ENCODE measurements around the gene ACTG1. TPM values are rescaled to one million over a fixed set of nuclear protein-coding genes. Genes with fewer than 3 reads are reported as not detected.

ACTG1 gene
- total RNA-seq, 1 donor from 2014 or later = 3,451 TPM

DNA sequence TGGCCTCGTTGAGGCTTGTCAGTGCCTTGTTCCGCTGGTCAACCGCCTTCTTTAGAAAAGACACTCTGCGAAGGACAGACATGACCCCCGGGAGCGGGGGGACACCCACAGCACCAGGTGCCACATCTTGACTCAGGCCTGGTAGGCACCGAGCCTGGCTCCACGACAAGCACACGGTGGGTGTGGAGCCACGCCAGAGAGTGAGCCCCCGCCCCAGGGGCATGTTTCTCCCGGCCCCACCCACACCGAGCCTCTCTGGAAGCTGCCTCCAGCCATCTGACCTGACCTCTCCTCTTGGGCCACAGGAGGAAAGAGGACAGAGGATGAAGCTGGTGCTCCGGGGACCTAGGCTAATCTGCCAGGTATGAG, 35.0 kb upstream of the ACTG1 start:
- H3K9me3 Mint-ChIP-seq = no peaks in the 10 kb centered on the region
- no peak overlapping the region for H3K4me3 Mint-ChIP-seq
- peaks cover 9% of the 10 kb centered on the region for H3K36me3 Mint-ChIP-seq
- H3K27ac Mint-ChIP-seq = no peak overlapping the region
- TF ChIP-seq, protein P1, sequence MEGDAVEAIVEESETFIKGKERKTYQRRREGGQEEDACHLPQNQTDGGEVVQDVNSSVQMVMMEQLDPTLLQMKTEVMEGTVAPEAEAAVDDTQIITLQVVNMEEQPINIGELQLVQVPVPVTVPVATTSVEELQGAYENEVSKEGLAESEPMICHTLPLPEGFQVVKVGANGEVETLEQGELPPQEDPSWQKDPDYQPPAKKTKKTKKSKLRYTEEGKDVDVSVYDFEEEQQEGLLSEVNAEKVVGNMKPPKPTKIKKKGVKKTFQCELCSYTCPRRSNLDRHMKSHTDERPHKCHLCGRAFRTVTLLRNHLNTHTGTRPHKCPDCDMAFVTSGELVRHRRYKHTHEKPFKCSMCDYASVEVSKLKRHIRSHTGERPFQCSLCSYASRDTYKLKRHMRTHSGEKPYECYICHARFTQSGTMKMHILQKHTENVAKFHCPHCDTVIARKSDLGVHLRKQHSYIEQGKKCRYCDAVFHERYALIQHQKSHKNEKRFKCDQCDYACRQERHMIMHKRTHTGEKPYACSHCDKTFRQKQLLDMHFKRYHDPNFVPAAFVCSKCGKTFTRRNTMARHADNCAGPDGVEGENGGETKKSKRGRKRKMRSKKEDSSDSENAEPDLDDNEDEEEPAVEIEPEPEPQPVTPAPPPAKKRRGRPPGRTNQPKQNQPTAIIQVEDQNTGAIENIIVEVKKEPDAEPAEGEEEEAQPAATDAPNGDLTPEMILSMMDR (conservative IDR thresholded peaks at IDR 0.05) = no peak
- no peaks in the 10 kb centered on the region for H3K27me3 Mint-ChIP-seq
- DNase-seq (ENCODE audit: extremely low spot score, unreplicated experiment) = no peak
- peaks cover 16% of the 10 kb centered on the region for H3K4me1 Mint-ChIP-seq (ENCODE audit: unreplicated experiment)

DNA sequence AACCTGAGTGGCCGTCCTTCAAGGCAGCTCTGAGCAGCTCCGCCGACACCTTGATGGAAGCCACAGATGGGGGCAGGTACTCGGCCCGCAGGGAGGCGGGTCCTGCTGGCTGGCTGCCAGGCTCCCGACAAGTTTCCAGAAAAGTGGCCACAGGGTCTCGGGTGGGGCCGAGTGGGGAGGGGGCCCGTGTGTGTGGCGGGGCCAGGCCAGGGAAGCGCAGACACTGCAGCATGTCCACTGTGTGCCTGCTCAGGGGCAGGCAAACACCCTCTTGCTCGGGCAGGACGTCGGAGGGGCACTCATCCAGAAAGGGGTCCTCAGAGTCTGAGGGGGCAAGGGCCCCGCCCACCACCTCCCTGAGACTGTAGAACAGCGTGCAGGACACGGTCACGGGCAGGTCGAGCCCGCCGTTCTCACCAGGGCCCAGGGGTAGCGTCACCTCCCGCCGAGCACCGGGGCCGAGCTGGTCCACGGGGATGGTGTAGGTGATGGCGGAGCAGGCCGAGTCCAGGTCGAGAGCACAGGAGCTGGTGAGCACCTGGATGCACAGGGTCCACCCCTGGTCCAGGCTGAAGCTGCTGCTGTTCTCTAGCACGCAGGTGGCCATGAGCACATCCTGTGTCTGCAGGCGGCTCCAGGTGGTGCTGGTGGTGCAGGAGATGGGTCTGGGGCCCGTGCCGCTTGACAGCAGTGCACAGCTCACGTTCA, 34.5 kb upstream of the ACTG1 start:
- Mint-ChIP-seq H3K36me3 (peaks cover 9% of the 10 kb centered on the region), H3K27ac (no peak overlapping the region), H3K4me1 (ENCODE audit: unreplicated experiment) (peaks cover 16% of the 10 kb centered on the region), H3K27me3 (no peaks in the 10 kb centered on the region), H3K9me3 (no peaks in the 10 kb centered on the region), H3K4me3 (no peak overlapping the region)
- DNase-seq (ENCODE audit: extremely low spot score, unreplicated experiment) = no peak
- TF ChIP-seq, protein P1 (conservative IDR thresholded peaks at IDR 0.05) = no peak

DNA sequence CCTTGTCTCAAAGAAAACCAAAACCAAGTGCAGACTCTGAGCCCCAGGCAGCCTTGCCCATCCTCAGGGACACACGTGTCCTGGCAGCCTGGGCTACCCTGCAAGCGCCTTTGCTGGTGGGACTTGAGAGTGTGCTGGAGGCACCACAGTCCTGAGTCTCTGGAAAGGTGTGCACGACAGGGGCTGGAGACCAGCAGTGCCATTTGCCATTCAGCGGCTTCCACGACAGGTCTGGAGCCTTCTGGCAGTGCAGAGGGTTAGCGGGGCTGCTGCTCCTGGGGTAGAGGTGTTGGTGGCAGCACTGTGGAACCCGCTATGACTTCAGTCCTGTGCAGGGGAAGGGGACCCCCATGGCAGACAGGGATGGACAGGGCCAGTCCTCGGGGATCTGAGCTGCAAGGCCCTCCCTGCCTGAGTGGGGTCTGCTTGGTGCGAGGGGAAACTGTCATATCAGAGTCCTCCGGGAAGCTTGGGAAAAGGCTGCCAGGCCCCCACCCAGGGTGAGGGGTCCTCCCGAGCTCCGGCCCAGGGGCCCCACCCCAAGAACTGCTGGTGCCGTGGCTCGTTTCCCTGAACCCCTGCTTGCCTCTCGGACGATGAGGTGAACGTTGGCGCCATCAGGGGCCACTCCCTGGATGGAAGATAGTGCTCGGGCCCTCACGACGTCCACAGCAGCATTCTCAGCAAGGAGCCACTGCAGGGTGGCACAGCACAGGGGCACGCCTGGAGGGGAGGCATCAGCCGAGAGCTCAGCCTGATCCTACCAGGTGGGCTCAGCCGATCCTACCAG, 32.8 kb upstream of the ACTG1 start:
- Mint-ChIP-seq H3K36me3 (peaks cover 9% of the 10 kb centered on the region), H3K9me3 (no peaks in the 10 kb centered on the region), H3K4me1 (ENCODE audit: unreplicated experiment) (peaks cover 10% of the 10 kb centered on the region), H3K4me3 (no peak overlapping the region), H3K27me3 (no peaks in the 10 kb centered on the region), H3K27ac (no peak overlapping the region)
- TF ChIP-seq, protein P1 (conservative IDR thresholded peaks at IDR 0.05) = no peak
- no peak for DNase-seq (ENCODE audit: extremely low spot score, unreplicated experiment)

DNA sequence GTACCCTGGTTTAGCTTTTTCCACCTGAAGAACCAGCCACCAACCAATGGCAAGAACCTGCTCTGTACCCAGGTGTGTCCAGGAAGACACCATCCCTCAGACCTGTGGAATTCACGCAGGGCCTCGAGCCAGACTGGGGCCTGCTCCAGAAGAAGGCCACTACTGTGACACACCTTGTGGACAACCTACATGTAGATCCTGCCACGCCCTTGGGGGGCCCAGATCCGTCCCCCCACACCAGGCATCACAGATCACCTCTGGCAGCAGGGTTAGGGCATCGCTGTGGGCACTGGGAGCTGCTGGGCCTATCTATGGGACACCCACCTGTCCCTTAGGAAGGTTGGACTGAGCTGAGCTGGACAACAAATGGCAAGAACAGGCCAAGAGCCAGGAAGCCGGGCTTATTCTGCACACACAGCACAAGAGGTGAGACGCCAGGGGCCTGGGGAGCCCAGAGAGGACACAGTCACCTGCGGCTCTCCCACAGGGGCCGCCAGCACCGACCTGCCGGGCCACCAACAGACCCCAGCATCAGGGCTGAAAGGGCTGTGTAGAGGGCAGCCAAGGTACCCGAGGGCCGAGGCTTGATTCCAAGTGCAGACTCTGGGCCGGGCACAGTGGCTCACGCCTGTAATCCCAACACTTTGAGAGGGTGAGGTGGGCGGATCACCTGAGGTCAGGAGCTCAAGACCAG, 31.8 kb upstream of the ACTG1 start:
- H3K4me3 Mint-ChIP-seq = no peak overlapping the region
- H3K27me3 Mint-ChIP-seq = no peaks in the 10 kb centered on the region
- peaks cover 2% of the 10 kb centered on the region for H3K4me1 Mint-ChIP-seq (ENCODE audit: unreplicated experiment)
- TF ChIP-seq, protein P1 (conservative IDR thresholded peaks at IDR 0.05) = no peak
- H3K9me3 Mint-ChIP-seq = no peaks in the 10 kb centered on the region
- H3K36me3 Mint-ChIP-seq = peaks cover 2% of the 10 kb centered on the region
- DNase-seq (ENCODE audit: extremely low spot score, unreplicated experiment) = no peak
- H3K27ac Mint-ChIP-seq = no peak overlapping the region

DNA sequence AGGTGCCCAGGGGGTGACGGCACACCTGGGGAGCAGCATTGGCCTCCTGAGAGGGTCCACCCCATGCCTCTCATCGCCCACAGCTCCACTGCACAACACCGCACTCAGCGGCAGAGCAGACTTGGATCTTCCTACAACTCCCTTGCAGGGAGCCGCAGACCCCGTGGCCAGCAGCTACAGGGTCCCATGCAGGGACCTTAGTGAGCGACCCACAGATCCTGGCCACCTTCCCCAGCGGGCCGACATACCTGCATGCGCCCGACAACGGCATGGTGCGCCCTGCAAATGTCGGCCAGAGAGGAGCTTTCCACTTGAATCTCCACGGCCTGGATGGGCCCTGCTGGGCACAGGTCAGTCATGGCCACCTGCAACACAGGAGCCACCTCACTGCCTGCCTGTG, 31.2 kb upstream of the ACTG1 start:
- DNase-seq (ENCODE audit: extremely low spot score, unreplicated experiment) = no peak
- TF ChIP-seq, protein P1 (conservative IDR thresholded peaks at IDR 0.05) = no peak
- H3K27ac Mint-ChIP-seq = no peak overlapping the region

More for the DNA sequence above, 31.2 kb upstream of the ACTG1 start:
- Mint-ChIP-seq H3K4me1 (ENCODE audit: unreplicated experiment) (no peaks in the 10 kb centered on the region), H3K27me3 (no peaks in the 10 kb centered on the region), H3K36me3 (no peaks in the 10 kb centered on the region), H3K4me3 (no peak overlapping the region), H3K9me3 (no peaks in the 10 kb centered on the region)

All from type B pancreatic cell (in vitro differentiated cells).